Heart right ventricle (tissue), 16 donors: Measurements from ENCODE around the gene CEP72. TPM values are rescaled to one million over a fixed set of nuclear protein-coding genes. Genes with fewer than 3 reads are reported as not detected.

Experiments
- ATAC-seq, 8 donors: fragments of 200-7000 bp; cut with Tn5 transposase; one replicate each; pipeline ENCODE4 v1.9.1; 2020; ENCODE audit warnings: mild to moderate bottlenecking in 8 of 8, moderate library complexity in 8 of 8, moderate number of reproducible peaks in 1 of 8
- DNase-seq, 2 donors: peaks; one replicate each; pipeline ENCODE4 v3.0.0-alpha.2; 2020
- H3K27ac ChIP-seq, 10 donors: fragments of 200-600 bp; sonication (generic) in 2 of 10; one replicate each; pipeline versions ENCODE4 v1.5.0 to v1.8.0; 2020 to 2022; ENCODE audit warnings: mild to moderate bottlenecking in 3 of 10
- H3K27me3 ChIP-seq, 7 donors: fragments of 200-600 bp; one replicate each; pipeline ENCODE4 v1.8.0; 2021 to 2022; ENCODE audit warnings: mild to moderate bottlenecking in 2 of 7
- H3K36me3 ChIP-seq, 9 donors: fragments of 200-600 bp; sonication (generic) in 1 of 9; one replicate each; pipeline versions ENCODE4 v1.5.0 to v1.8.0; 2020 to 2022; ENCODE audit warnings: mild to moderate bottlenecking in 2 of 9
- H3K4me1 ChIP-seq, 9 donors: fragments of 200-600 bp; sonication (generic) in 1 of 9; one replicate each; pipeline versions ENCODE4 v1.5.0 to v1.8.0; 2020 to 2022; ENCODE audit warnings: mild to moderate bottlenecking in 4 of 9
- H3K4me3 ChIP-seq, 10 donors: fragments of 200-600 bp; sonication (generic) in 2 of 10; one replicate each; pipeline versions ENCODE4 v1.5.0 to v1.8.0; 2020 to 2022; ENCODE audit warnings: mild to moderate bottlenecking in 7 of 10, moderate library complexity in 2 of 10
- H3K9me3 ChIP-seq, 11 donors: fragments of 200-600 bp in 10 of 11; sonication (generic) in 2 of 11; one replicate each; pipeline versions ENCODE4 v1.5.0 to v1.8.0; 2013 to 2022; ENCODE audit warnings: mild to moderate bottlenecking in 2 of 11, control low read depth in 1 of 11, moderate library complexity in 1 of 11
- WGBS, 2 donors: extraction: QIAGEN DNeasy Blood & Tissue Kit; methylation state at CpG; one replicate each; pipeline ENCODE4 v1.1.7; 2013; ENCODE audit warnings: inconsistent platforms in 1 of 2; 5-methylcytosine and 5-hydroxymethylcytosine counted together
- intact Hi-C, 10 donors: fragments of 100-400 bp; cut with DNase I; formaldehyde crosslinking; loops; one replicate each; pipeline versions ENCODE4 v1.11.1 to v1.14.2; 2022
- polyA plus RNA-seq, 2 donors: library from polyadenylated mRNA; stranded (reverse); fragments of 200-250 nt; gene quantifications; one replicate each; pipeline ENCODE4 v1.2.3, GENCODE V29; 2013
- total RNA-seq, 10 donors: library from RNA; stranded (reverse); fragmentation: NEBNext Ultra II Directional in 3 of 10; extraction: Animal tissue kit (Norgen Biotek cat#: 25700) in 3 of 10; gene quantifications; one replicate each; pipeline versions ENCODE4 v1.2.1 to v1.2.4, GENCODE V29; 2021 to 2023
- TF ChIP-seq, protein P1 (sequence below), 9 donors: fragments of 200-600 bp; sonication (generic) in 2 of 9; IDR thresholded peaks; one replicate each; pipeline versions ENCODE4 v1.5.0 to v1.8.0; 2021 to 2022; ENCODE audit warnings: antibody characterized with exemption in 9 of 9, mild to moderate bottlenecking in 5 of 9, moderate library complexity in 1 of 9
- donor health status: Arrhythmogenic right ventricular cardiomyopathy.
- donor health status: ischemic (EF 13 %, LVEDD 7.1; RV severe dilation, severe dysfunction).
- donor health status: healthy with polysubstance abuse.
- donor health status: DM: no; HTN: yes; CAD: no.
- donor health status: DM: no; HTN: no; CAD: no.
- donor health status: ischemic (EF 25% LVEDD 6.9; RV normal size, moderate dysfunction).
- donor health status: ischemic (EF 25% LVEDD 5.7; RV mildly dilated, moderate dysfunction).
- donor health status: healthy.
- donor health status: DM: yes; HTN: yes; CAD: no.
- donor health status: Ischemic cardiomyopathy.
- donor health status: ischemic (EF 35%, LVEDD 5.7; RV mildly dilated, moderate dysfunction).
- donor health status: nonischemic (EF 11% LVEDD 7.7; RV severe dilation, severe dysfunction).
- donor health status: DM: yes; HTN: yes; CAD: no.
- donor health status: PGD.
- donor health status: ischemic (EF 29% LVEDD 5.4; RV normal size, mild dysfunction).
- donor health status: nonischemic (EF 23%, LVEDD 6.1; RV moderate dilation, normal function).

The CEP72 gene
- total and polyA plus RNA-seq, 12 donors = 0.66 to 2.4 (median 1.4) TPM

DNA sequence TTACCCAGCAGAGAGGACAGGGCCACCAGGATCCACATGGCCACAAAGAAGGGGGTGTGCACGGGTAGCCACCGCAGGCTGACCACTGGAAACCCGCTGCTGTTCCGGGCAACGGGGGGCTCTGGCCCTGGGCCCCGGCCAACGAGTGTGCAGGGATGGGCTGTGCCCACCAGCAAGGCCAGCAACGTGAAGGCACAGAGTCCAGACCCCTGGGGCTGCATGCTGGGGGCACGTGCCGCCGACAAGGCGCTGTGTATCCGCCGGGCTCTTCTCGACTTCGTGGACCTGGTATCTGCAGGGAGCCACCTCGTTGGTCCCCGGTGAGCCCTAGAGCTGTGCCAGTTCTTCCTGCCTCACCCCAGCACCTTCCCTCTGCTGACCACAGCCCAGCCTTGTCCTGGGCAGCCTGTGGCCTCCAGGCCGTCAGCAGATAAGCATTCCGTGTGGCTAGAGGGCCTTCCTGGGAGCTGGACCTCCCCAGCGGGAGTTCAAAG lies 42.2 kb upstream of the CEP72 start:
- Histone ChIP-seq H3K9me3 (peaks cover 0 to 3% (median 0%) of the 10 kb centered on the region in 11 donors), H3K27ac (no peak overlapping the region), H3K27me3 (peaks cover 0 to 78% (median 65%) of the 10 kb centered on the region in 7 donors), H3K36me3 (no peaks in the 10 kb centered on the region), H3K4me1 (no peaks in the 10 kb centered on the region), H3K4me3 (no peak overlapping the region)
- TF ChIP-seq, protein P1, sequence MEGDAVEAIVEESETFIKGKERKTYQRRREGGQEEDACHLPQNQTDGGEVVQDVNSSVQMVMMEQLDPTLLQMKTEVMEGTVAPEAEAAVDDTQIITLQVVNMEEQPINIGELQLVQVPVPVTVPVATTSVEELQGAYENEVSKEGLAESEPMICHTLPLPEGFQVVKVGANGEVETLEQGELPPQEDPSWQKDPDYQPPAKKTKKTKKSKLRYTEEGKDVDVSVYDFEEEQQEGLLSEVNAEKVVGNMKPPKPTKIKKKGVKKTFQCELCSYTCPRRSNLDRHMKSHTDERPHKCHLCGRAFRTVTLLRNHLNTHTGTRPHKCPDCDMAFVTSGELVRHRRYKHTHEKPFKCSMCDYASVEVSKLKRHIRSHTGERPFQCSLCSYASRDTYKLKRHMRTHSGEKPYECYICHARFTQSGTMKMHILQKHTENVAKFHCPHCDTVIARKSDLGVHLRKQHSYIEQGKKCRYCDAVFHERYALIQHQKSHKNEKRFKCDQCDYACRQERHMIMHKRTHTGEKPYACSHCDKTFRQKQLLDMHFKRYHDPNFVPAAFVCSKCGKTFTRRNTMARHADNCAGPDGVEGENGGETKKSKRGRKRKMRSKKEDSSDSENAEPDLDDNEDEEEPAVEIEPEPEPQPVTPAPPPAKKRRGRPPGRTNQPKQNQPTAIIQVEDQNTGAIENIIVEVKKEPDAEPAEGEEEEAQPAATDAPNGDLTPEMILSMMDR (IDR thresholded peaks at IDR 0.05) = no peak
- DNase-seq (no peak), ATAC-seq (no peak)
- WGBS, 2 donors = 78 to 84% methylated on average over 21 of the region's 21 CpGs
- intact Hi-C loops = no loop called here

DNA sequence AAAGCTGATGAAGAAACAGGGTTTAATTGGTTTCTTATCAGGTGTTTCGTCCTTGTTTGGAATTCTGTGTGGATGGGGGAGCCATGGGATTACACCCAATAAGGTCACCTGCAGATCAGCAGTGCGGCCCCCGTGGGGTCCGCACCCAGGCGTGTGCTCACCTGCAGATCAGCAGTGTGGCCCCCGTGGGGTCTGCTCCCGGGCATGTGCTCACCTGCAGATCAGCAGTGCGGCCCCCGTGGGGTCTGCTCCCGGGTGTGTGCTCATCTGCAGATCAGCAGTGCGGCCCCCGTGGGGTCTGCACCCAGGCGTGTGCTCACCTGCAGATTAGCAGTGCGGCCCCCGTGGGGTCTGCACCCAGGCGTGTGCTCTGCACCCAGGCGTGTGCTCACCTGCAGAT lies 41.7 kb upstream of the CEP72 start:
- Histone ChIP-seq H3K4me1 (no peaks in the 10 kb centered on the region), H3K27ac (no peak overlapping the region), H3K27me3 (peaks cover 0 to 82% (median 69%) of the 10 kb centered on the region in 7 donors), H3K9me3 (peaks cover 0 to 8% (median under 1%) of the 10 kb centered on the region in 11 donors), H3K36me3 (no peaks in the 10 kb centered on the region), H3K4me3 (no peak overlapping the region)
- TF ChIP-seq, protein P1 (IDR thresholded peaks at IDR 0.05) = no peak
- no peak for ATAC-seq
- intact Hi-C loops = no loop called here
- WGBS, 2 donors = 87 to 89% methylated on average over 16 to 17 of the region's 17 CpGs
- no peak for DNase-seq

DNA sequence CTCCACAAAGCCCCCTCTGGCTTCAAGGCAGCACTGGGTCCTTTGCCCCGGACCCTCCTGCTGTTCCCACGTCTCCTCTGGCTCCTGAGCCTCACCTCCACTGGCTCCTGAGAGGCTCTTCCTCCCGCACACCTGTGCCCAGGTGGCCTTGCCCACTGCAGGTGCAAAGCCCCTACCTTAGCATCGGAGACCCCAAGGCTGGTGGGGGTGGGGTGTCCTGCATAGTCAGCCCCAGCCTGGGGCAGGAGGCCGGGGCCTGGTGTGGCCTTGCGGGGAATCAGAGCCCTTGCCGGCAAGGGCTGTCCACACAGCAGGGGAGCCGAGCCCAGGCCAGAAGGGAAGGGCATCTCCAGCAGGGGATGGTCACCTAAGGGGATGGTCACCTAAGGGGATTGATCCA lies 41.3 kb upstream of the CEP72 start:
- WGBS, 2 donors = 68 to 80% methylated on average over 8 of the region's 8 CpGs
- no peak for ATAC-seq
- intact Hi-C loops = no loop called here
- no peak overlapping the region for H3K4me3 ChIP-seq
- no peaks in the 10 kb centered on the region for H3K36me3 ChIP-seq
- TF ChIP-seq, protein P1 (IDR thresholded peaks at IDR 0.05) = no peak
- DNase-seq = no peak
- no peak overlapping the region for H3K27ac ChIP-seq
- no peaks in the 10 kb centered on the region for H3K4me1 ChIP-seq
- peaks cover 0 to 12% (median 5%) of the 10 kb centered on the region in 11 donors for H3K9me3 ChIP-seq
- H3K27me3 ChIP-seq = peaks cover 0 to 83% (median 67%) of the 10 kb centered on the region in 7 donors

GRCh38 chr5:571791-572190 lies 40.3 kb upstream of the CEP72 start:
- 90% methylated on average over 13 of the region's 13 CpGs for WGBS, 2 donors
- intact Hi-C loops = no loop called here
- H3K27ac ChIP-seq = no peak overlapping the region
- TF ChIP-seq, protein P1 (IDR thresholded peaks at IDR 0.05) = no peak
- ATAC-seq (no peak), DNase-seq (no peak)
- H3K36me3 ChIP-seq = no peaks in the 10 kb centered on the region
- no peak overlapping the region for H3K4me3 ChIP-seq
- H3K9me3 ChIP-seq = peaks cover 0 to 21% (median 13%) of the 10 kb centered on the region in 11 donors
- no peaks in the 10 kb centered on the region for H3K4me1 ChIP-seq
- peaks cover 0 to 80% (median 58%) of the 10 kb centered on the region in 7 donors for H3K27me3 ChIP-seq
